ENCODE measurements around the gene POLQ. TPM values are rescaled to one million over a fixed set of nuclear protein-coding genes. Genes with fewer than 3 reads are reported as not detected.

POLQ gene
- total and polyA plus RNA-seq, 10 of the 15 experiments (the other 5 are each of a cell fraction or from before 2014, with no cell fraction given): 3.3 to 22.4 (median 15.9) TPM

DNA sequence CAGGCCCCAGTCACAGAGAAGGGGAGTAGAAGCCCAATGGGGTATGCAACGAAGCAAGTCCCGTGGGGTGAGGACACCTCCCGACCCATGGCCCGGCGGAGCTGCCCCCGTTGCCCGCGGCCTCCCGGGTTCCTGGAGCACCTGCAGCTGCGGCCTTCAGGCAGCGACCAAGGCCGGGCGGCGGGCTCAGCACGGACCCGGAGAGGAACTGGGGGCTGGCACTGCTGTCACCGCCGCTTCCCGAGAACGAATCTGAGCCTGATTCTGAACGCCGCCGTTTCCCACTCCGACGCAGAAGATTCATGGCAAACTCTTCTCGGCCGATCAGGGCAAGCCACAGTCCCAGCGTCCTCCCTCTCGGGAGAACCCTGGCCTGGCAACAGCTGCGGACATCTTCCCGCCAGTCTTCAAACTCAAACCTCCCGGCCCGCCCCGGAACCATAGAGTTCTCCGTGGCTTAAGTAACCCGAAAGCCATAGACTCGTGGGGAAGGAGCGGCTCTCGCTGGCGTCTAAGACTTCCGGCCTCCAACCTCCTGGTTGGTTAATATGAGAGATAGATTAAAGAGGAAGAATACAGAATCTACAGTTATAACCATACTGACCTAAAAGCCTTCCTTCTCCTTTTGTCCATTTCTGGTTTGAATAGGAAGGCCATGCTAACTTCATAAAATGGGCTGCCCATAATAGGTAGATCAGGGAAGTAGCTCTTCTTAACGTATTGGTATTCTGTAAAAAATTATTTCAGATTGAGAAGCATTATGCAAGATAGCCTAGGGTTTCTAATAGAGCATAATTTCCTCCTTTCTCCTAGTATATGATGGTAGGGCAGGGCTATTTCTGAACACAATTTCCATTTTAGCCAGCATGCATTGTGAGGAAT lies at the start of gene POLQ (continued):
- TF ChIP-seq, protein P1, sequence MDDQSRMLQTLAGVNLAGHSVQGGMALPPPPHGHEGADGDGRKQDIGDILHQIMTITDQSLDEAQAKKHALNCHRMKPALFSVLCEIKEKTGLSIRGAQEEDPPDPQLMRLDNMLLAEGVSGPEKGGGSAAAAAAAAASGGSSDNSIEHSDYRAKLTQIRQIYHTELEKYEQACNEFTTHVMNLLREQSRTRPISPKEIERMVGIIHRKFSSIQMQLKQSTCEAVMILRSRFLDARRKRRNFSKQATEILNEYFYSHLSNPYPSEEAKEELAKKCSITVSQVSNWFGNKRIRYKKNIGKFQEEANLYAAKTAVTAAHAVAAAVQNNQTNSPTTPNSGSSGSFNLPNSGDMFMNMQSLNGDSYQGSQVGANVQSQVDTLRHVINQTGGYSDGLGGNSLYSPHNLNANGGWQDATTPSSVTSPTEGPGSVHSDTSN (IDR thresholded peaks at IDR 0.05; ENCODE audit: insufficient replicate concordance, low read depth, low read length): peak; percentile 26
- TF ChIP-seq EP300 (IDR thresholded peaks at IDR 0.05; ENCODE audit: borderline replicate concordance in 1 of 2, control insufficient read depth in 1 of 2, low read depth in 2 of 2, low read length in 2 of 2) (0 out of 4 replicates have a peak, but pooled peaks of 1 of the 2 experiments have one; percentile 18), NFYB (IDR thresholded peaks at IDR 0.05; ENCODE audit: insufficient read depth, low read depth, low read length) (no peak), RELA (IDR thresholded peaks at IDR 0.05; ENCODE audit: borderline replicate concordance, partially characterized antibody) (no peak), POLR2A (IDR thresholded peaks at IDR 0.05; ENCODE audit: low read depth, low read length) (peak; percentile 83), WRNIP1 (IDR thresholded peaks at IDR 0.05; ENCODE audit: borderline replicate concordance, low read depth, low read length) (no peak), RB1 (IDR thresholded peaks at IDR 0.05; ENCODE audit: borderline replicate concordance) (0 out of 2 replicates have a peak, but pooled peaks have one; percentile 71), CHD1 (IDR thresholded peaks at IDR 0.05; ENCODE audit: low read depth, low read length) (no peak), EZH2 (IDR thresholded peaks at IDR 0.05; ENCODE audit: borderline replicate concordance, control insufficient read depth, low read depth, low read length) (no peak), MXI1 (IDR thresholded peaks at IDR 0.05; ENCODE audit: low read depth, low read length) (peak; percentile 83), ZSCAN29 (IDR thresholded peaks at IDR 0.05) (no peak), CREB1 (IDR thresholded peaks at IDR 0.05; ENCODE audit: low read depth) (peak; percentile 68), ZNF274 (IDR thresholded peaks at IDR 0.05; ENCODE audit: insufficient read depth, insufficient read length) (no peak)
- TF ChIP-seq, protein P2, sequence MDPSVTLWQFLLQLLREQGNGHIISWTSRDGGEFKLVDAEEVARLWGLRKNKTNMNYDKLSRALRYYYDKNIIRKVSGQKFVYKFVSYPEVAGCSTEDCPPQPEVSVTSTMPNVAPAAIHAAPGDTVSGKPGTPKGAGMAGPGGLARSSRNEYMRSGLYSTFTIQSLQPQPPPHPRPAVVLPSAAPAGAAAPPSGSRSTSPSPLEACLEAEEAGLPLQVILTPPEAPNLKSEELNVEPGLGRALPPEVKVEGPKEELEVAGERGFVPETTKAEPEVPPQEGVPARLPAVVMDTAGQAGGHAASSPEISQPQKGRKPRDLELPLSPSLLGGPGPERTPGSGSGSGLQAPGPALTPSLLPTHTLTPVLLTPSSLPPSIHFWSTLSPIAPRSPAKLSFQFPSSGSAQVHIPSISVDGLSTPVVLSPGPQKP (IDR thresholded peaks at IDR 0.05; ENCODE audit: low read depth, low read length): peak; percentile 70; the same call in 1 of the 2 replicates
- TF ChIP-seq, protein P3, sequence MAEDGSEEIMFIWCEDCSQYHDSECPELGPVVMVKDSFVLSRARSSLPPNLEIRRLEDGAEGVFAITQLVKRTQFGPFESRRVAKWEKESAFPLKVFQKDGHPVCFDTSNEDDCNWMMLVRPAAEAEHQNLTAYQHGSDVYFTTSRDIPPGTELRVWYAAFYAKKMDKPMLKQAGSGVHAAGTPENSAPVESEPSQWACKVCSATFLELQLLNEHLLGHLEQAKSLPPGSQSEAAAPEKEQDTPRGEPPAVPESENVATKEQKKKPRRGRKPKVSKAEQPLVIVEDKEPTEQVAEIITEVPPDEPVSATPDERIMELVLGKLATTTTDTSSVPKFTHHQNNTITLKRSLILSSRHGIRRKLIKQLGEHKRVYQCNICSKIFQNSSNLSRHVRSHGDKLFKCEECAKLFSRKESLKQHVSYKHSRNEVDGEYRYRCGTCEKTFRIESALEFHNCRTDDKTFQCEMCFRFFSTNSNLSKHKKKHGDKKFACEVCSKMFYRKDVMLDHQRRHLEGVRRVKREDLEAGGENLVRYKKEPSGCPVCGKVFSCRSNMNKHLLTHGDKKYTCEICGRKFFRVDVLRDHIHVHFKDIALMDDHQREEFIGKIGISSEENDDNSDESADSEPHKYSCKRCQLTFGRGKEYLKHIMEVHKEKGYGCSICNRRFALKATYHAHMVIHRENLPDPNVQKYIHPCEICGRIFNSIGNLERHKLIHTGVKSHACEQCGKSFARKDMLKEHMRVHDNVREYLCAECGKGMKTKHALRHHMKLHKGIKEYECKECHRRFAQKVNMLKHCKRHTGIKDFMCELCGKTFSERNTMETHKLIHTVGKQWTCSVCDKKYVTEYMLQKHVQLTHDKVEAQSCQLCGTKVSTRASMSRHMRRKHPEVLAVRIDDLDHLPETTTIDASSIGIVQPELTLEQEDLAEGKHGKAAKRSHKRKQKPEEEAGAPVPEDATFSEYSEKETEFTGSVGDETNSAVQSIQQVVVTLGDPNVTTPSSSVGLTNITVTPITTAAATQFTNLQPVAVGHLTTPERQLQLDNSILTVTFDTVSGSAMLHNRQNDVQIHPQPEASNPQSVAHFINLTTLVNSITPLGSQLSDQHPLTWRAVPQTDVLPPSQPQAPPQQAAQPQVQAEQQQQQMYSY (CRISPR knock-in tag; IDR thresholded peaks at IDR 0.05): no peak
- TF ChIP-seq, protein P4, sequence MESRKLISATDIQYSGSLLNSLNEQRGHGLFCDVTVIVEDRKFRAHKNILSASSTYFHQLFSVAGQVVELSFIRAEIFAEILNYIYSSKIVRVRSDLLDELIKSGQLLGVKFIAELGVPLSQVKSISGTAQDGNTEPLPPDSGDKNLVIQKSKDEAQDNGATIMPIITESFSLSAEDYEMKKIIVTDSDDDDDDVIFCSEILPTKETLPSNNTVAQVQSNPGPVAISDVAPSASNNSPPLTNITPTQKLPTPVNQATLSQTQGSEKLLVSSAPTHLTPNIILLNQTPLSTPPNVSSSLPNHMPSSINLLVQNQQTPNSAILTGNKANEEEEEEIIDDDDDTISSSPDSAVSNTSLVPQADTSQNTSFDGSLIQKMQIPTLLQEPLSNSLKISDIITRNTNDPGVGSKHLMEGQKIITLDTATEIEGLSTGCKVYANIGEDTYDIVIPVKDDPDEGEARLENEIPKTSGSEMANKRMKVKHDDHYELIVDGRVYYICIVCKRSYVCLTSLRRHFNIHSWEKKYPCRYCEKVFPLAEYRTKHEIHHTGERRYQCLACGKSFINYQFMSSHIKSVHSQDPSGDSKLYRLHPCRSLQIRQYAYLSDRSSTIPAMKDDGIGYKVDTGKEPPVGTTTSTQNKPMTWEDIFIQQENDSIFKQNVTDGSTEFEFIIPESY (IDR thresholded peaks at IDR 0.05): no peak
- TF ChIP-seq, protein P5, sequence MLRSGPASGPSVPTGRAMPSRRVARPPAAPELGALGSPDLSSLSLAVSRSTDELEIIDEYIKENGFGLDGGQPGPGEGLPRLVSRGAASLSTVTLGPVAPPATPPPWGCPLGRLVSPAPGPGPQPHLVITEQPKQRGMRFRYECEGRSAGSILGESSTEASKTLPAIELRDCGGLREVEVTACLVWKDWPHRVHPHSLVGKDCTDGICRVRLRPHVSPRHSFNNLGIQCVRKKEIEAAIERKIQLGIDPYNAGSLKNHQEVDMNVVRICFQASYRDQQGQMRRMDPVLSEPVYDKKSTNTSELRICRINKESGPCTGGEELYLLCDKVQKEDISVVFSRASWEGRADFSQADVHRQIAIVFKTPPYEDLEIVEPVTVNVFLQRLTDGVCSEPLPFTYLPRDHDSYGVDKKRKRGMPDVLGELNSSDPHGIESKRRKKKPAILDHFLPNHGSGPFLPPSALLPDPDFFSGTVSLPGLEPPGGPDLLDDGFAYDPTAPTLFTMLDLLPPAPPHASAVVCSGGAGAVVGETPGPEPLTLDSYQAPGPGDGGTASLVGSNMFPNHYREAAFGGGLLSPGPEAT (IDR thresholded peaks at IDR 0.05; ENCODE audit: low read depth): peak; percentile 85

All from GM12878 (cell line).